AG10803 (cell line): ENCODE measurements around the gene SLC4A2.

Experiments used
- DNase-seq: peaks from one replicate; pipeline ENCODE4 v3.0.0; 2010; ENCODE audit warnings: low read depth
- H3K4me3 ChIP-seq: 2 replicates; pipeline ENCODE4 v1.5.1; 2011; ENCODE audit warnings: mild to moderate bottlenecking, low read length, control low read depth
- TF ChIP-seq, protein P1 (sequence below): conservative IDR thresholded peaks from 2 replicates; pipeline ENCODE4 v1.5.1; 2011; ENCODE audit warnings: mild to moderate bottlenecking, low read length, control low read depth, inconsistent platforms

Gene SLC4A2

DNA sequence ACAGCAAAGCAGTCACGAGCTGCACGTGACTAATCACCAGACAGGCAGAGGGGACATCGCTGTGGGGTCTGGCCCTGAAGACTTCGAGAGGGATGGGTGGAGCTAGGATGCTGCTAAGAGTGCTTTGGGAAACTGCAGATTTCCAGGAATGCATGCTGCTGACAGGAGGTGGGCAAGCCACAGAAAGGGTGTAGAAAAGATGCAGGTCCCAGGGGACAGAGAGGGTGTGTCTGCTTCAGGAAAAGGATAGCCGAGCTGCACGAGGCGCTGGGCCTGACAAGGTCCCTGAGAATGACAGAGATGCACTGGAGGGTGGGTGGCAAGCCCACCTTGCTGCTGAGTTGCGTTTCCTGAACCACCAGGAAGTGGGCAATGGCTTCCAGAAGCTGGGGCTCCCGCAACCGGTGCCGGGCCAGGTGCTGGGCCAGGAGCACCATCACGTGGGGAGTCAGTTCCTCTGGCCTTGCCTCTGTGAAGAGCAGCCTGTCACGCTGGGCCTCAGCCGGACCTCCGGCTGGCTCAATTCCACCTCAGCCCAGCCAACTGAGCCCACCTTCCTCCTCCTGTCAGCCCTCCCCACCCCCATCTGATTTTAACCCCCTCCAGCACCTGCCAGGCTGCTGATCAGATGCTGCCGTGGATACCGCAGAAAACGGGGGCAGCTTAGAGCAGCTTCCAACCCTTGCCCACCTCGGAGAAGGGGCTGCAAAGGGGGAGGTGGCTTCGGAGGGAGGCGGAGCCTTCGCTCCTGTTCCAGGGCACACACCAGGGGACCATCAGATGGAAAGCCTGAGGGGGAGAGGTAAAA is 19.0 kb downstream of the SLC4A2 start:
- no peak overlapping the region; the same call in 1 of the 2 replicates for H3K4me3 ChIP-seq
- DNase-seq, result peak; percentile 45
- TF ChIP-seq, protein P1, sequence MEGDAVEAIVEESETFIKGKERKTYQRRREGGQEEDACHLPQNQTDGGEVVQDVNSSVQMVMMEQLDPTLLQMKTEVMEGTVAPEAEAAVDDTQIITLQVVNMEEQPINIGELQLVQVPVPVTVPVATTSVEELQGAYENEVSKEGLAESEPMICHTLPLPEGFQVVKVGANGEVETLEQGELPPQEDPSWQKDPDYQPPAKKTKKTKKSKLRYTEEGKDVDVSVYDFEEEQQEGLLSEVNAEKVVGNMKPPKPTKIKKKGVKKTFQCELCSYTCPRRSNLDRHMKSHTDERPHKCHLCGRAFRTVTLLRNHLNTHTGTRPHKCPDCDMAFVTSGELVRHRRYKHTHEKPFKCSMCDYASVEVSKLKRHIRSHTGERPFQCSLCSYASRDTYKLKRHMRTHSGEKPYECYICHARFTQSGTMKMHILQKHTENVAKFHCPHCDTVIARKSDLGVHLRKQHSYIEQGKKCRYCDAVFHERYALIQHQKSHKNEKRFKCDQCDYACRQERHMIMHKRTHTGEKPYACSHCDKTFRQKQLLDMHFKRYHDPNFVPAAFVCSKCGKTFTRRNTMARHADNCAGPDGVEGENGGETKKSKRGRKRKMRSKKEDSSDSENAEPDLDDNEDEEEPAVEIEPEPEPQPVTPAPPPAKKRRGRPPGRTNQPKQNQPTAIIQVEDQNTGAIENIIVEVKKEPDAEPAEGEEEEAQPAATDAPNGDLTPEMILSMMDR, result no peak

DNA sequence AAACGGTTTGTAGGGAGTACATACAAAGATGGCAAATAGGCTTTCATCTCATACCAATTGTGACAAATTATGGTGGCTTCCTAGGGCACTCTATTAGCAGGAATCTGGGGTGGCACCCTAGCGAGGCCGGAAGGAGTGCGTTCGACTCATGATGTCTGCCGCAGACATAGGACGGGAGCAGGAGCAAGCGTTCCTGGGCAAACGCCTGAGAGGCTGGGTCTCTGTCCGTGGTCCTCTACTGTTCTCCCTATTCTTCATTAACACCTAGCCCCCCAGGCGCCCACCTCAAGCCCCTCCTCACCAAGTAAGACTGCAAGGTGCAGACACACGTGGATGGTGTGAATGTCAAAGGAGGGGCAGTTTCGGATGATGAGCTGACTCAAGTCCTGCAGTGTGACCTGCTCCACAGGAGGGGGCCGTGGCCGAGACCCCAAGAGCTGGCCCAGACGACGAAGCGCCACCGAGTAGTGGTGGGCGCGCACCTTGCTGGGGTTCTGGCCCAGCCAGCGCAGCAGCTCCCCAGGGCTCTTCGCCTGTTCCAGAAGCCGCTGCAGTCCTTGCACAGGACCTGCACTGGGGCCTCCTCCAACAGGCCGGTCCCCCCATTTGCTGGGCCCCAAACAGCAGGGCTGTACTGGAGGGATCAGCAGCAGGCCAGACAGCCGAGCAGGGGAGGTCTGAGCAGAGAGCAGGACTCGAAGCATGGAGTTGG is 20.0 kb downstream of the SLC4A2 start:
- DNase-seq, result no peak
- TF ChIP-seq, protein P1, result no peak
- H3K4me3 ChIP-seq, result peak overlapping the region; percentile 82

DNA sequence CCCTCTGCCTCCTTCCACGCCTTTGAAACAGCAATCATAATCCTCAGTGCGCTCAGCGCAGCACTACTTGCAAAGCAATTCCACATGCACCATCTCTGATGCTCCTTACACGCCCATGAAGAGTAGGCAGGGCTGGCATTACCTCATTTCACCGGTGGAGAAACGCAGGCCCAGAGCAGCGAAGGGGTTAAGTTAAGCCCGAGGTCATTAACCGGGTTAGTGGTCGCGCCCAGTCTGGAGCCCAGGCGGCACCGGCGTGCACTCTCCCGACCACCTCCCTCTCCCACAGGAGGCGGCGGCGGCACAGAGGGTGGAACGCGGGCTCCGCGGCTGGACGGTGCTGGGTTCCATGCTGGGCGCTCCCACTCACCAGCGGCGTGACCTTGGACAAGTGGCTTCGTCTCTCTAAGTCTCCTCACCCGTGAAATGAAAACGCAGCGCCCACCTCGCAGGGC is 20.7 kb downstream of the SLC4A2 start:
- peak overlapping the region; percentile 82 for H3K4me3 ChIP-seq
- no peak for DNase-seq
- TF ChIP-seq, protein P1, result no peak

DNA sequence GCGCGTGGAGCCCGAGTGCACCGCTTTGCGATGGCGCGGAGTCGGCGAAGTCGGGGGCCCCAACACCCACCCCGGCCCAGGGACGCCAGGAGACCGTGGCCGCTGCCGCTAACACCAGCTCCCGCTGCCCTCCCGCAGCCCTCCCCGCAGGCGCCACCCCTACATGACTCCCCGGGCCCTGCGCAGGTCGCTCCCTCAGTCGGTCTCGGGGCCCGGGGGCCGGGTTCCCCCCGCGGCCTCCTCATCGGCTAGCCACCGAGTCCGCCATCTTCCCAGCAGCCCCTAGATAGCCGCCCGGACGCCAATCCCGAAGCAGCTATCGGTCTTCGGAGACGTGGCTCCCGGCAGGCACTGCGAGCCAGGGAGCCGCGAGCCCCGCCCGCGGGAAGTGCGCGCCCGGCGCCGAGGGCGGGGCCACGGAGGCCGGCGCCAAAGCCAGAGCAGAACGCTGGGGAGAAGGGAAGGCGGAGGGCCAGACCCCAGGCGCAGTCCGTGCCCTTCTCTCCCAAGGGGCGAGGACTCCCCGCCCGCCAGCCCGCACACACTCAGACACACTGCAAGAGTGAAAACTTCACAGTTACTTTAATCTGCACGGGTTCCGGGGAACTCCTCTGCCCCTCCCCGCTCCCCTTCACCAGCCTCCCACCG is 21.3 kb downstream of the SLC4A2 start, which contains the start of gene FASTK:
FASTK (minus strand) TSS at position 288 of the 648 bp plus-strand sequence; CDS start at position 245, 43 bp downstream.
- TF ChIP-seq, protein P1, result no peak
- peak; percentile 90 for DNase-seq
- H3K4me3 ChIP-seq, result peak within 1 kb of the TSS; percentile 82

DNA sequence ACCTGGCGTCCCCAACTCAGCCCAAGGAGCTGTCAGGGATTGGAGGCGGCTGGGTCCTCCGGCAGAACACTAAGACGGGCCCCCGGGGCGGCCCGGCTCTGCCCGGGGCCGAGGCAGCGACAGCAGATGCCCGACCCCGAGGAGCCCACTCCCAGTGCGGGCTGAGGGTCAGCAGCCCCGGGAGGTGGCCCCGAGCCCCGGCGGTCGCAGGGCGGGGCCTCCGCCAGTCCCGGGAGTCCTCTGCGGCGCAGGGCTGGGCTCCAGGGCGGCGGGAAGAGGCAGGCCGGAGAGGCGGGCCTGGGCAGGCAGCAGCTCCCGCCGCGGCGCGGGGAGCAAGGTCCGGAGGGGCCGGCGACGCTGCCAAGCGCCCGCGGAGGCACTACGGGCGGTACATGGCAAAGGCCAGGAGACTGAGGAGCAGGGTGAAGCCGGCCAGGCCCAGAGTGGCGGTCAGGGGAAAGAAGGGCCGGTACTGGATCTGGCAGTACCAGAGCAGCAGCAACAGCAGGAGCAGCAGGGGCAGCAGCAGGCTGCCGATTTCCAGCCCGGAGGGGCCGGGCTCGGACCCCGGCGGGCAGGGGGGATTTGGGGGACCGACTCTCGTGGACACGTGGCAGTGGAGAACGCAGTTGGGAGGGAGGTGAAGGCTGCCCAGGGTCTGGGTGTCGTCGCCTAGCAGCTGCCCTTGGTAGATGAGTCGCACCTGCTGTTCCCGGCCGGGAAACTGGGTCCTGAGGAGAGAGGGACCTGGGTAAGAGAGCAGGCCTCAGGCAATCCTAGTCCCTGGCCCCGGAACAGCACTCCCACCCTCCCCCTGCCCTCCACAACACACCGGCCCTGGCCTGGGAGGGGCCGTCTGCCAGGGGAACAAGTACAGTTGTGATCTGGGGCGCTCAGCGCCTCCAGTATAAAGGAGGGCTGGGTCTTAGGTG is 22.0 kb downstream of the SLC4A2 start:
- peak overlapping the region; percentile 77 for H3K4me3 ChIP-seq
- TF ChIP-seq, protein P1, result no peak
- DNase-seq, result no peak
